Epithelial cell of prostate (primary cell): ENCODE data around the gene IFNG.

Experiments
- DNase-seq: peaks from one replicate; pipeline ENCODE4 v3.0.0-alpha.2; 2011; ENCODE audit warnings: low read depth, low spot score
- H3K27ac ChIP-seq: fragments of 450-650 bp; 2 replicates; pipeline ENCODE4 v1.5.1; 2017; ENCODE audit warnings: mild to moderate bottlenecking

The IFNG gene

DNA sequence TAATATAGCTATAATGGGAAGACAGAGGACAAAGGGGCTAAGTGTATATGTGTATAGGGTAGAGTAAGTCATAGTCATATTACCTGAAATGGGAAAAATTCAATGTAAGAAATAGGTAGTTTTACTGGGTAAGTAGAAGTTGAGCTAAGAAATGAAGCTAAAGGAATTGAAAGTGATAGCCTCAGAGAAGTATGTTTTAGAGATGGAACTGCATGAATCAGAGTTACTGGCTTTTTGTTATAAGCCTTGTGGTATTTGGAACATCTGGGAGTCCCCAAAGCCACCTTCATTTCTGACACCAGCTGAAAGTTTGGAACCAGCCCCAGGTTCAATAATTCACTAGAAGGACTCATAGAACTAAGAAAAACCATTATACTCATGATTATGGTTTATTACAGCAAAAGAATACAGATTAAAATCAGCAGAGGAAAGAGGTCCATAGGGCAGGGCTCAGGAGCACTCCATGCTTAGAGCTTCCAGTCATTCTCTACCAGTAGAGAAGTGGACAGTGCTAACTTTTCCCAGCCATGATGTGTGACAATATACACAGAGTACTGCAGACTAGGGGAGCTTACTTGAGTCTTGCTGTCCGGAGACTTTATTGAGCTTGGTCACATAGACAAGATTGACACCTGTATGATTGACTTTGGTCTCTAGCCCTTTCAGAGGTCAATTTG lies 9.8 kb upstream of the IFNG start:
- DNase-seq = no peak
- H3K27ac ChIP-seq = no peak overlapping the region

GRCh38 chr12:68166317-68166831 lies 6.8 kb upstream of the IFNG start:
- H3K27ac ChIP-seq = no peak overlapping the region
- DNase-seq = no peak

DNA sequence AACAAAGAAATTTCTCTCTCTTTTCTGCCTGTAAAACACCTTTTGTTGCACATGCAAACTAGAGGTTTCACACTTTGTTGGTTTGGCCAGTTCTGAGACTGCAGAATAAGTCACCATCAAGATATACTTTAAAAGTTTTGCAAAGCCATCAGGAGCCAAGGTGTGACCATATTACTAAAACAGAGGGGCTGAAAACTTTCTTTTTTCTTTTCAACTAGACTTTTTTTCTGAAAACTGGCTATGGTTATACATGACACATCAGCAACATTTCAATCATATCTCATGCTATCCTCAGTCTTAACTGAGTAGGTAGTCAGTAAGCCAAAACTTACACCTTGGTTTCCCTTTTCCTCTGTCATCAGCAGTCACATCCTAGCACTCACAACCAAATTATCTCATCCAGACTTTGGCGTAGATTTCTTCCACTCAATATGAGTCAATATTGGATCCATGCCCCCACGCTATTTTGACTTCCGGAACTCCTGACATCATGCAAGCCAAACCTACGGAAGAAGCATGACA lies 4.1 kb upstream of the IFNG start:
- no peak for DNase-seq
- no peak overlapping the region for H3K27ac ChIP-seq

DNA sequence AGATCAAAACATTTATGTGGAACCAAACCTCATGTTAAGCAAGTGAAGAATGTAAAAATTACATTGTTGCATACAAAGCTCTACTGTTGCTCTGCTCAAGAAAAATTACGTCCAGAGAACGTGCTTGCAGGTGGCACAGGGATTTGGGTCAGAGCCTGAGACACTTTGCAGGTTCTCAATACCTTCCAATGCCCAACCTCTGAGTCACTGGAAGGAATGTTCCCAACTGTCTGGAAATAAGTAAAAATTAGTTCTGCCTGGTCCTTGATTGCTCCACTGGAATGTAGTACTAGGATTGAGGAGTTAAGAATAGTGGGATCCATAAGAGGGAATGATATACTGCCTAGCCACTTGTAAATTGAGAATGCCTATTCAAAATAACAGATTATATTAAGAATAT lies 2.8 kb upstream of the IFNG start:
- no peak for DNase-seq
- H3K27ac ChIP-seq = no peak overlapping the region

- no peak overlapping the region for H3K27ac ChIP-seq
- no peak for DNase-seq
Observed at GRCh38 chr12:68158432-68158831, 1.1 kb downstream of the IFNG start.

DNA sequence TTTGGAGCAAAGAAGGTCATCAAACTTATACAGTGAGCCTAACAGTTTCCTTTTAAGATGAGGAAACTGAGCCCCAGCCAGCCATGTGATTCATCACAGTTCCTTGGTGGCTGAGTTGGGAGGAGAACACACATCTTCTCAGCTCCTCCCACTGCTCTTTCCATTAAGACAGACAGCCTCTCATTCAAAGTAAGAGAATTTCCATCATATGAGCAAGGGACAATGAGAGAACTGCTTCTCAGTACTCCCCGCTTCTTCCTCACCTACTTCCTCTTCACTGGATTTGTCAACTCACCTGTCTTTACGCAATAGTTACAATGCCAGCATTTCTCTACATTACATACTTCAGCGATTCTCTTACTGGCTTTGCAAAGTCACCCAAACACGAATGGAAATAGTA lies 2.2 kb downstream of the IFNG start:
- no peak for DNase-seq

DNA sequence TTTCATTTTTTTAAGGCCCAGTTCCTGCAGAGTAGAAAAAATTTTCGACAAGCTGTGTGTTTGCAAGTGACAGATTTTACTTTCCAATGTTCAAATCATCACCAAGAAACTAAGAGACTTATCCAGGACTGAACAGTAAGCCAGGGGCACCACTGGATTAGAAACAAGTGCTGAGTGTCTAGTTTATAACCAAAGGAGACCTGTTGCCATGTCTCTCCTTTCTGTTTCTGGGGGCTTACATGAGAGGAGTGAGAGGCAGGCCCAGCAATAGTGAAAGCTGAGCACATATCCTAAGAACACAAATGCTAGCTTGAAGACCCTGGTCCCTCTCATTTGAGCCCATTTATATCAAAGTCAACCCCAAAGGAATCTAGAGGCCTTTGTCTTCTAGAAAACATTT lies 2.9 kb downstream of the IFNG start:
- no peak overlapping the region for H3K27ac ChIP-seq
- DNase-seq = no peak

More for the DNA sequence above, 2.2 kb downstream of the IFNG start:
- H3K27ac ChIP-seq = no peak overlapping the region

DNA sequence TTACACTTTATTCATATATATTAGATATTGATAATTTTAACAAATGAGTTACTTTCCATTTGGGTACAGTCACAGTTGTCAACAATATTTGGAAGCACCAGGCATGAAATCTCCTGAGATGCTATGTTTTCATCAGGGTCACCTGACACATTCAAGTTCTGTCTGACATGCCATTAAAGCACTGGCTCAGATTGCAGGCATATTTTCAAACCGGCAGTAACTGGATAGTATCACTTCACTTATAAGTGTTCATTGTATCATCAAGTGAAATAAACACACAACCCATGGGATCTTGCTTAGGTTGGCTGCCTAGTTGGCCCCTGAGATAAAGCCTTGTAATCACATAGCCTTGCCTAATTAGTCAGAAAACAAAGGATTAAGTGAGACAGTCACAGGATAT lies 4.8 kb downstream of the IFNG start:
- no peak for DNase-seq
- H3K27ac ChIP-seq = no peak overlapping the region

GRCh38 chr12:68148261-68148951 lies 11.1 kb downstream of the IFNG start:
- no peak for DNase-seq

DNA sequence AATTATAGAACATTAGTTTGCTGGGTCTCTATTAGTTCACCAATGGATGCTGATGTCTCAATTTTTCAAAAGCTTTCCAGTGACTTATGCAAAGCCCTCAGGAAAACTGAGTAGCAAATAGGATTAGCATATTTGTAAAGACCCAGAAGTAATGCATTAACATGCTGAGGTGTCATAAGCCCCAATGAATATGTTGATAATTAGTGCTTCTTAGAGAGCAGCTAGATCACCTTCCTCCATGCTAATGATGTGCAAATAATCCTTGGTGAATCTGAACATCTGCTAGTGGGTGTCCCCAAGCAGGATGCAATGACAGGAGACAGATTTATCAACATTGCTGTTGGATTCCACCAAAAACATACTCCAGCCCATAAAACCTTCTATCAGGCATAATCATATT lies 19.0 kb downstream of the IFNG start:
- no peak overlapping the region for H3K27ac ChIP-seq
- DNase-seq = no peak

More at GRCh38 chr12:68148261-68148951, 11.1 kb downstream of the IFNG start:
- no peak overlapping the region for H3K27ac ChIP-seq

DNA sequence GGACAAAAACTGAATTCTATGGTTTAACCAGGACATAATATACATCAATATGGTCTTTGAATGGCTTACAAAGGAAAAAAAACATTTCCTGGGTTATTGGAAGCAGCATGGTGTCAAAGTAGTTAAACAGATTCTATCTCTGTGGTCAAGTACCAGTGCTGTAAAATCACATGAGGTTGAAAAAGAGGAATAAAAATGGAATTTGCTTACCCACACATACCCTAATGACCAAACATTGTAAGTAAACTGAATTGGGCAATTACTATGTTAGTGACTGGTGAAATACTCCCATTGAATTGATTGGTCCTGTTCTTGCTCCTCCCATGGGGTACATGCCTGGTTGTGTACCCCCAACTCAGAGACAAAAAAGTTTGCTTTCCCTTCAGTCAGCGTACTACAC lies 19.6 kb downstream of the IFNG start:
- H3K27ac ChIP-seq = no peak overlapping the region
- DNase-seq = no peak

DNA sequence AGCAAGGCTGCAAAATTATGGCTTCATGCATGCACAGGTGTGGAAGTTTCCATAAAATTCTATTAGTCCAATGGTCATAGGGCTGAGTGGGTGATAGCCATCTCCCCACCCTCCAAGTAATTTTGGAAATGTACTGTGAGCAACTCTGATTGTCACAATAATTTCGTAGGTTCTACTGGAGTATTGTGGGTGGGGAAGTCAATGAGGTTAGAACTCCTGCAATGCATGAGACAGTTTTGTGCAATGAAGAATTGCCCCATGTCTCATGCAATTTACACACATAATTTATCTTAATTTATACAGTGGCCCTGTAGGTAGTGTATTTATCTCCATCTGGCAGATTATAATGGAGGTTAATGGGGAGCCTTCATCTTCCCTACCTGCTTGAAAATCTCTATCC lies 20.5 kb downstream of the IFNG start:
- no peak for DNase-seq
- H3K27ac ChIP-seq = no peak overlapping the region

DNA sequence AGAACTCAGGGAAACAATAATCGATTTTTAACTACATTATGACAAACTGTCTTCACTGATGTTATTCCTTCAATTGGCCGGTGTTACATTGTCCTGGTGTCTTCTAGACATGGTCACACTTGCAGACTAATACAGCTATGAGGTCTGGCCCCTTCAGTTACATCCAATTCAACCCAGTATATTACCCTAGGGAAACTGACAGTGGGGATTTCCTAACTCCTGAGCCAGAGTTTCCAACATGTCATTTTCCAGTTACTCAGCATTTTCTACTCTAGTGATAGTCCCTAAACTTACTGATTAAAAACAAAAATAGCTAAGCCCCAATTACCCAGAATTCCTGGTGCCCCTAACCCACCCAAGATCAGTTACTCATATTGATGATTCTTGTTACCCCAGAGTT lies 21.1 kb downstream of the IFNG start:
- DNase-seq = no peak
- no peak overlapping the region for H3K27ac ChIP-seq

GRCh38 chr12:68137335-68137830 lies 22.2 kb downstream of the IFNG start:
- DNase-seq = no peak
- no peak overlapping the region for H3K27ac ChIP-seq

- DNase-seq = no peak
- no peak overlapping the region for H3K27ac ChIP-seq
Observed at GRCh38 chr12:68135520-68135919, 24.0 kb downstream of the IFNG start.

GRCh38 chr12:68131867-68132414 lies 27.6 kb downstream of the IFNG start:
- peak overlapping the region; percentile 28 for H3K27ac ChIP-seq
- DNase-seq = peak; percentile 27

- DNase-seq = no peak
- H3K27ac ChIP-seq = no peak overlapping the region
Observed at GRCh38 chr12:68129979-68130378, 29.6 kb downstream of the IFNG start.

- H3K27ac ChIP-seq = no peak overlapping the region
- no peak for DNase-seq
Observed at GRCh38 chr12:68122236-68122920, 37.2 kb downstream of the IFNG start.

DNA sequence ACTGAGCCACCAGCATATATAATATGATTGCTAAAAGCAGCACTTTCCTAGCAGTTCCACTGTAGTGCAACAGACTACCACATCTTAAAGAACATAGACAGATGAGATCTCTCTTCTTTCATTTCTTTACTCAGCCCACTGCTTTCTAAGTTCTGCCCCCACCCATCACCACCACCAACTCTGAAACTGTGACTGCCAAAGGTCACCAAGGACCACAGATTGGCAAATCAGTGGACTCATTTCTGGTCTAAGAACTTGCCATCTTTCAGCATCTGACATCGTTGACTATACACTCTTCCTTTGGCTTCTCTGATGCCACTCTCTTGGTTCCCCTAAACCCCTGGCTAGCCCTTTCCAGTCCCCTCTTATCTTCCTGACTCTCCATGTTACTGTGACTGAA lies 38.4 kb downstream of the IFNG start:
- no peak overlapping the region for H3K27ac ChIP-seq
- DNase-seq = no peak

DNA sequence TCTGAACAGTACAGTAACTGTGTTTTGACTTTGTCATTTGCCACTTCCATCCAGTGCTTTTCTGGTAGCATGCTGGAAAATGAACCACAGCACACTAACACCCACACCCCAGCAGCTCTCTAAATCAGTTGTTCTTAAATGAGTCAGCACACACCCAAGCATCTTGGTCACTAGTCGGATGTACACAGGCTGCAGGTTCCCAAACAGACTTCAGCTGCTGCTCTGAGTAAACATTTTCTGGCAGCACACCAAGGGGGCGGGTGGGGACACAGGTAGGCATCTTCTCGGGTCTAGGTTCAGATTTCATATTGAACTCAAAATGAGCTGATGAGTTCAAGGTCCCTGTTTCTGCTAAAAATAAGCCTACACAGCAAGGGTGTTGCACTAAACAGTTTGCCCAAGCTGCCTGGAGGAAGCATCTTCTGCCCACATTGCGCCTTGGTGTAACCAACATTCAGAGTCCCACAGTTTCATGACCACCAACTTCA lies 39.8 kb downstream of the IFNG start:
- DNase-seq = no peak
- no peak overlapping the region for H3K27ac ChIP-seq
